Ascending aorta (tissue), 2 donors: Measurements from ENCODE around the gene YTHDF1. TPM values are rescaled to one million over a fixed set of nuclear protein-coding genes. Genes with fewer than 3 reads are reported as not detected.
"Not testable (repeated sequence)": the region's sequence is repeated elsewhere in the genome, so short reads cannot be mapped to it uniquely, and the experiment has no call there.

Experiments
- DNase-seq, 2 donors: peaks; one replicate each; pipeline ENCODE4 v3.0.0-alpha.2; 2019; ENCODE audit warnings: low spot score in 2 of 2
- H3K27ac ChIP-seq, 2 donors: fragments of 200-600 bp; sonication (generic); one replicate each; pipeline ENCODE4 v1.5.1; 2016 to 2017; ENCODE audit warnings: mild to moderate bottlenecking in 1 of 2
- H3K27me3 ChIP-seq: fragments of 200-600 bp; sonication (generic); one replicate; pipeline ENCODE4 v1.5.1; 2017
- H3K36me3 ChIP-seq, 2 donors: fragments of 200-600 bp; sonication (generic); one replicate each; pipeline ENCODE4 v1.5.1; 2016
- H3K4me1 ChIP-seq, 2 donors: fragments of 200-600 bp; sonication (generic); one replicate each; pipeline ENCODE4 v1.5.1; 2016 to 2017; ENCODE audit warnings: mild to moderate bottlenecking in 1 of 2
- H3K4me3 ChIP-seq, 2 donors: fragments of 200-600 bp; sonication (generic); one replicate each; pipeline ENCODE4 v1.5.1; 2016 to 2017; ENCODE audit warnings: mild to moderate bottlenecking in 1 of 2
- H3K9me3 ChIP-seq, 2 donors: fragments of 200-600 bp; sonication (generic); one replicate each; pipeline ENCODE4 v1.5.1; 2016
- CTCF ChIP-seq, 3 experiments: fragments of 200-600 bp in 2 of 3; fragments of 450-650 bp in 1 of 3; sonication (generic) in 2 of 3; IDR thresholded peaks; one replicate each; pipeline ENCODE4 v1.5.1; 2016 to 2019; ENCODE audit warnings: antibody characterized with exemption in 3 of 3, mild to moderate bottlenecking in 1 of 3, moderate library complexity in 1 of 3
- intact Hi-C: fragments of 100-400 bp; cut with DNase I; formaldehyde crosslinking; loops from one replicate; pipeline ENCODE4 v1.15.1; 2023
- total RNA-seq: library from RNA; depleted of rRNA; stranded (reverse); fragments of >200 nt; gene quantifications from one replicate; pipeline ENCODE4 v1.1.0, GENCODE V29; 2016

The YTHDF1 gene
- total RNA-seq, 1 donor from 2014 or later = 14.2 TPM

DNA sequence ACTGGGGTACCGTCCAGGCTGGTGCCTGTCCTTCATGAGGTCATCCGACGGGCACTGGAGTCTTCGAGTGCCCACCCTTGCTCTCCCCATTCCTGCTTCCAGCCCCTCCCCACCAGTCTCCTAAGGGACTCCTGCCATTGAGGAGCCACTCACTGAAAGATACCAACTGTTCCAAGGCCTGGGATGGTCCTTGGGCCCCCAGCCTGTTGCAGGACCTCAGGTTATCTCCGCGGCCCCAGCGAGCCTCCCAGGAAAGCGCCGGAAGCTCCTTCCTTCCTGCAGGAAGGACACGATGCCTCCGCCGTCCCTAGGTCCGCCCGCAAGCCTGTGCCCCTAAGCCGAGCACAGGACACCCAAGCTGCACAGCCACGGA is 37.1 kb upstream of the YTHDF1 start:
- TF ChIP-seq CTCF (IDR thresholded peaks at IDR 0.05) = no peak
- H3K4me1 ChIP-seq = peaks cover 0 to 5% of the 10 kb centered on the region in 2 donors
- peak overlapping the region; percentile 39 to 53 for H3K4me3 ChIP-seq
- H3K27me3 ChIP-seq = peaks cover 8% of the 10 kb centered on the region
- H3K27ac ChIP-seq = no peak overlapping the region
- DNase-seq = no peak
- H3K9me3 ChIP-seq = no peaks in the 10 kb centered on the region
- intact Hi-C loops = no loop called here
- no peaks in the 10 kb centered on the region for H3K36me3 ChIP-seq

- Histone ChIP-seq H3K4me3 (no peak overlapping the region), H3K4me1 (peaks cover 0 to 5% of the 10 kb centered on the region in 2 donors), H3K27me3 (peaks cover 8% of the 10 kb centered on the region), H3K27ac (no peak overlapping the region), H3K36me3 (no peaks in the 10 kb centered on the region), H3K9me3 (no peaks in the 10 kb centered on the region)
- DNase-seq = no peak
- no peak for TF ChIP-seq CTCF (IDR thresholded peaks at IDR 0.05)
- intact Hi-C loops = no loop called here
These were observed 36.4 kb upstream of the YTHDF1 start for GRCh38 chr20:63252284-63252711.

DNA sequence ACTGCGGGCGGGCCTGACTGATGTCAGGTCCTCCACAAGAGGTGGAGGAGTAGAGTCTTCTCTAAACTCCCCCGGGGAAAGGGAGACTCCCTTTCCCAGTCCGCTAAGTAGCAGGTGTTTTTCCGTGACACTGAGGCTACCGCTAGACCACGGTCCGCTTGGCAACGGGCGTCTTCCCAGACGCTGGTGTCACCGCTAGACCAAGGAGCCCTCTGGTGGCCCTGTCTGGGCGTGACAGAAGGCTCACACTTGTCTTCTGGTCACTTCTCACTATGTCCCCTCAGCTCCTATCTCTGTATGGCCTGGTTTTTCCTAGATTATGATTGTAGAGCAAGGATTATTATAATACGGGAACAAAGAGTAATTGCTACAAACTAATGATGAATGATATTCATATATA is 35.4 kb upstream of the YTHDF1 start:
- H3K27me3 ChIP-seq, H3K9me3 ChIP-seq, H3K36me3 ChIP-seq, H3K4me1 ChIP-seq, DNase-seq, H3K27ac ChIP-seq, H3K4me3 ChIP-seq, intact Hi-C loops: not testable (repeated sequence)

GRCh38 chr20:63249891-63250290 is 34.0 kb upstream of the YTHDF1 start:
- no peaks in the 10 kb centered on the region for H3K36me3 ChIP-seq
- no peak for DNase-seq
- H3K4me3 ChIP-seq = no peak overlapping the region
- peaks cover 8% of the 10 kb centered on the region for H3K27me3 ChIP-seq
- no peak overlapping the region for H3K27ac ChIP-seq
- intact Hi-C loops = no loop called here
- peaks cover 0 to 5% of the 10 kb centered on the region in 2 donors for H3K4me1 ChIP-seq
- no peaks in the 10 kb centered on the region for H3K9me3 ChIP-seq
- no peak for TF ChIP-seq CTCF (IDR thresholded peaks at IDR 0.05)

GRCh38 chr20:63248835-63249591 is 33.1 kb upstream of the YTHDF1 start:
- H3K36me3 ChIP-seq = no peaks in the 10 kb centered on the region
- TF ChIP-seq CTCF (IDR thresholded peaks at IDR 0.05) = no peak
- H3K27me3 ChIP-seq = peaks cover 2% of the 10 kb centered on the region
- H3K9me3 ChIP-seq = no peaks in the 10 kb centered on the region
- DNase-seq = no peak
- H3K4me3 ChIP-seq = no peak overlapping the region
- H3K27ac ChIP-seq = no peak overlapping the region
- H3K4me1 ChIP-seq = peaks cover 0 to 3% of the 10 kb centered on the region in 2 donors
- intact Hi-C loops = no loop called here

DNA sequence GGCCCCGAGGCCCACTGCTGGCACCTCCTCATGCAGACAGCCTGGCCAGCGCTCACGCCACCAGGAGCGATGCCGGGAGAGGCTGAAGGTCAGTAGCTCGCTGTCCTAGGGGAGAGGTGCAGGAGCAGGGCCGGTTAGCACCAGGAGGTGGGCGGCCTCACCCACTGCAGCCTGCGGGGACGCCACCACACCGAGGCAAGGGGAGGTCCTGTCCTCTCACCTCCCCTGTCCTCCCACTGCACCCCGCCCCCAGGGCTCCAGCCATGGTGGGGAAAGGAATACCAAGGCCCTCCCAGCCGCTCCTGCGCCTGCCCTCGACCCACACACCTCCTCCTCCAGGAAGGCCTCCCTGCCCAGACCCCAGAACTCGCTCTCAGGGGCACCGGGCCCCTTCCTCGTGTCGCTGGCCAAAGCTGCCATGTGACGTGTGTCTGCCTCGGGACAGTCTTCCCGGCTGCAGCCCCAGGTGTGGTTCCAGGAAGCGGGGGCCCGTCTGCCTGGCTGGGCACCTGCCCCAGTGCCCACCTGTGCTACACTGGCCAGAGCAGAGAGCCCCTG is 31.8 kb upstream of the YTHDF1 start:
- no peaks in the 10 kb centered on the region for H3K4me1 ChIP-seq
- no peak overlapping the region for H3K27ac ChIP-seq
- no peaks in the 10 kb centered on the region for H3K27me3 ChIP-seq
- TF ChIP-seq CTCF (IDR thresholded peaks at IDR 0.05) = no peak
- no peaks in the 10 kb centered on the region for H3K9me3 ChIP-seq
- intact Hi-C loops = no loop called here
- H3K4me3 ChIP-seq = no peak overlapping the region
- H3K36me3 ChIP-seq = no peaks in the 10 kb centered on the region
- DNase-seq = no peak
